Suprapubic skin (tissue), 3 donors: ENCODE results near the gene ZNF10.

Source experiments
- POLR2A ChIP-seq, 2 donors: fragments of 450-650 bp; IDR thresholded peaks; one replicate each; pipeline ENCODE4 v1.6.1; 2017; ENCODE audit warnings: antibody characterized with exemption in 2 of 2, mild to moderate bottlenecking in 2 of 2, moderate library complexity in 2 of 2
- TF ChIP-seq, protein P1 (sequence below), 2 donors: fragments of 200-600 bp in 1 of 2; fragments of 450-650 bp in 1 of 2; sonication (generic) in 1 of 2; IDR thresholded peaks; one replicate each; pipeline ENCODE4 v1.5.1; 2016 to 2019; ENCODE audit warnings: antibody characterized with exemption in 2 of 2, mild to moderate bottlenecking in 1 of 2, moderate library complexity in 1 of 2

DNA sequence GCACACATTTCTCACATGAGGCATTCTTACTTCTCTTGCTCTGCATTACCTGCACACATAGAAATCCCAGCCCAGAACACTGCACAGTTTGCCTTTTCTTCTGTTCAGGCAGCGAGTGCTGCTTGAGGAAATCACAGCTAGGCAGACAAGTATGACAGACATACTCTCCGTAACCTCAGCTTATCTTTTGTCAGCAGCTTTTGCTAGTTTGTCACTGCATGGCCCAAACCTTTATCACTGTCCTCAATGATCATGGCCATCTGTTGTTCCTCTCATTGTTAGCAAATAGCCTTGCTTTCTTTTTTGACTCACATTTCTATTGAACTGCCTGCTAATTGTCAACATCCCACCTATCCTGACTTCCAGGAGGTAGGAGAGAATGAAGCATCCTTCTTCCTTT lies 5.3 kb downstream of the ZNF10 start:
- TF ChIP-seq, protein P1, sequence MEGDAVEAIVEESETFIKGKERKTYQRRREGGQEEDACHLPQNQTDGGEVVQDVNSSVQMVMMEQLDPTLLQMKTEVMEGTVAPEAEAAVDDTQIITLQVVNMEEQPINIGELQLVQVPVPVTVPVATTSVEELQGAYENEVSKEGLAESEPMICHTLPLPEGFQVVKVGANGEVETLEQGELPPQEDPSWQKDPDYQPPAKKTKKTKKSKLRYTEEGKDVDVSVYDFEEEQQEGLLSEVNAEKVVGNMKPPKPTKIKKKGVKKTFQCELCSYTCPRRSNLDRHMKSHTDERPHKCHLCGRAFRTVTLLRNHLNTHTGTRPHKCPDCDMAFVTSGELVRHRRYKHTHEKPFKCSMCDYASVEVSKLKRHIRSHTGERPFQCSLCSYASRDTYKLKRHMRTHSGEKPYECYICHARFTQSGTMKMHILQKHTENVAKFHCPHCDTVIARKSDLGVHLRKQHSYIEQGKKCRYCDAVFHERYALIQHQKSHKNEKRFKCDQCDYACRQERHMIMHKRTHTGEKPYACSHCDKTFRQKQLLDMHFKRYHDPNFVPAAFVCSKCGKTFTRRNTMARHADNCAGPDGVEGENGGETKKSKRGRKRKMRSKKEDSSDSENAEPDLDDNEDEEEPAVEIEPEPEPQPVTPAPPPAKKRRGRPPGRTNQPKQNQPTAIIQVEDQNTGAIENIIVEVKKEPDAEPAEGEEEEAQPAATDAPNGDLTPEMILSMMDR (IDR thresholded peaks at IDR 0.05), result no peak
- no peak for TF ChIP-seq POLR2A (IDR thresholded peaks at IDR 0.05)
